Parathyroid adenoma (tissue), 2 donors: ENCODE data around the gene THSD4.

Source experiments
- H2AFZ ChIP-seq: fragments of 300-600 bp; sonication (generic); one replicate; pipeline ENCODE4 v1.7.0; 2017; ENCODE audit warnings: antibody characterized with exemption, mild to moderate bottlenecking
- H3K27ac ChIP-seq: fragments of 300-600 bp; sonication (generic); one replicate; pipeline ENCODE4 v1.7.0; 2017
- H3K27me3 ChIP-seq: fragments of 300-600 bp; sonication (generic); one replicate; pipeline ENCODE4 v1.7.0; 2017; ENCODE audit warnings: low read length; ENCODE audit not compliant: control insufficient read depth, insufficient read depth
- H3K36me3 ChIP-seq: fragments of 300-600 bp; sonication (generic); one replicate; pipeline ENCODE4 v1.7.0; 2017; ENCODE audit warnings: low read length; ENCODE audit not compliant: control insufficient read depth, insufficient read depth
- H3K4me1 ChIP-seq: fragments of 300-600 bp; sonication (generic); one replicate; pipeline ENCODE4 v1.7.0; 2017; ENCODE audit warnings: control low read depth
- H3K4me2 ChIP-seq: fragments of 300-600 bp; sonication (generic); one replicate; pipeline ENCODE4 v1.7.0; 2017; ENCODE audit warnings: low read length
- H3K4me3 ChIP-seq: fragments of 300-600 bp; sonication (generic); one replicate; pipeline ENCODE4 v1.7.0; 2017; ENCODE audit warnings: low read depth, low read length
- H3K79me2 ChIP-seq: fragments of 300-600 bp; sonication (generic); one replicate; pipeline ENCODE4 v1.7.0; 2017; ENCODE audit warnings: control low read depth
- H3K9ac ChIP-seq: fragments of 300-600 bp; sonication (generic); one replicate; pipeline ENCODE4 v1.7.0; 2017; ENCODE audit warnings: mild to moderate bottlenecking
- H3K9me3 ChIP-seq: fragments of 300-600 bp; sonication (generic); one replicate; pipeline ENCODE4 v1.7.0; 2017; ENCODE audit warnings: low read length; ENCODE audit not compliant: control insufficient read depth
- TF ChIP-seq, protein P1 (sequence below): fragments of 300-600 bp; sonication (generic); IDR thresholded peaks from one replicate; pipeline ENCODE4 v1.7.0; 2017; ENCODE audit warnings: antibody characterized with exemption, mild to moderate bottlenecking
- donor health status: primary hyperparathyroidism.

THSD4 gene

DNA sequence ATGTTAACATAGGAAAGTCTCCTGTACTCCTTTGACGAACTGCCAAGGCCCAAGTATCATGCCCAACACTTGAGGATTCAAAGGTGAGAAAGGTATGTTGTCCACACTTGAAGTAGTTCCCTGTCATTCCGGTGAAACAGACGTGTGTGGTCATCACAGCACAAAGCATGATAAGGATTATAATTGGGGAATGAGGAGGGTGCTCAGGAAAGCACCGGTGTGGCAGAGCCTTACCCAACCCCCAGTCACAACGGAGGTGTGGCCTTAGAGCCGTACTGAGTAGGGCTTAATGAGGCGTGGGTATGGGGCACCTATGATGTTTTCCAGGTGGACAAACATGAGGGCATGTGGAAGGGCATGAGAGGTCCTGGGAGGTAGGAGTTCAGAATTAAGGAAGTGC, 492.1 kb downstream of the THSD4 start:
- Histone ChIP-seq H3K9ac (no peak overlapping the region), H2AFZ (no peak overlapping the region), H3K4me1 (no peaks in the 10 kb centered on the region), H3K4me2 (no peak overlapping the region), H3K79me2 (no peaks in the 10 kb centered on the region), H3K27ac (no peak overlapping the region), H3K4me3 (no peak overlapping the region), H3K9me3 (no peaks in the 10 kb centered on the region), H3K27me3 (no peaks in the 10 kb centered on the region), H3K36me3 (peaks cover 2% of the 10 kb centered on the region)
- TF ChIP-seq, protein P1, sequence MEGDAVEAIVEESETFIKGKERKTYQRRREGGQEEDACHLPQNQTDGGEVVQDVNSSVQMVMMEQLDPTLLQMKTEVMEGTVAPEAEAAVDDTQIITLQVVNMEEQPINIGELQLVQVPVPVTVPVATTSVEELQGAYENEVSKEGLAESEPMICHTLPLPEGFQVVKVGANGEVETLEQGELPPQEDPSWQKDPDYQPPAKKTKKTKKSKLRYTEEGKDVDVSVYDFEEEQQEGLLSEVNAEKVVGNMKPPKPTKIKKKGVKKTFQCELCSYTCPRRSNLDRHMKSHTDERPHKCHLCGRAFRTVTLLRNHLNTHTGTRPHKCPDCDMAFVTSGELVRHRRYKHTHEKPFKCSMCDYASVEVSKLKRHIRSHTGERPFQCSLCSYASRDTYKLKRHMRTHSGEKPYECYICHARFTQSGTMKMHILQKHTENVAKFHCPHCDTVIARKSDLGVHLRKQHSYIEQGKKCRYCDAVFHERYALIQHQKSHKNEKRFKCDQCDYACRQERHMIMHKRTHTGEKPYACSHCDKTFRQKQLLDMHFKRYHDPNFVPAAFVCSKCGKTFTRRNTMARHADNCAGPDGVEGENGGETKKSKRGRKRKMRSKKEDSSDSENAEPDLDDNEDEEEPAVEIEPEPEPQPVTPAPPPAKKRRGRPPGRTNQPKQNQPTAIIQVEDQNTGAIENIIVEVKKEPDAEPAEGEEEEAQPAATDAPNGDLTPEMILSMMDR: no peak

GRCh38 chr15:71610728-71611552, 495.7 kb downstream of the THSD4 start:
- Histone ChIP-seq H3K4me2 (no peak overlapping the region), H3K36me3 (no peaks in the 10 kb centered on the region), H2AFZ (no peak overlapping the region), H3K4me1 (no peaks in the 10 kb centered on the region), H3K27me3 (no peaks in the 10 kb centered on the region), H3K27ac (no peak overlapping the region), H3K79me2 (no peaks in the 10 kb centered on the region), H3K9me3 (no peaks in the 10 kb centered on the region), H3K9ac (no peak overlapping the region), H3K4me3 (no peak overlapping the region)
- TF ChIP-seq, protein P1: no peak

- Histone ChIP-seq H3K36me3 (no peaks in the 10 kb centered on the region), H3K27ac (no peak overlapping the region), H3K9me3 (no peaks in the 10 kb centered on the region), H3K79me2 (no peaks in the 10 kb centered on the region), H3K4me1 (no peaks in the 10 kb centered on the region), H3K4me3 (no peak overlapping the region), H3K27me3 (no peaks in the 10 kb centered on the region), H2AFZ (no peak overlapping the region), H3K9ac (no peak overlapping the region), H3K4me2 (no peak overlapping the region)
- TF ChIP-seq, protein P1: no peak
Measured at GRCh38 chr15:71611553-71612396, 496.5 kb downstream of the THSD4 start.

GRCh38 chr15:71612397-71612722, 497.1 kb downstream of the THSD4 start:
- H3K36me3 ChIP-seq: no peaks in the 10 kb centered on the region
- no peak overlapping the region for H3K9ac ChIP-seq
- TF ChIP-seq, protein P1: no peak
- H3K79me2 ChIP-seq: no peaks in the 10 kb centered on the region
- no peaks in the 10 kb centered on the region for H3K27me3 ChIP-seq
- H3K4me2 ChIP-seq: no peak overlapping the region
- no peaks in the 10 kb centered on the region for H3K9me3 ChIP-seq
- no peak overlapping the region for H3K27ac ChIP-seq
- H2AFZ ChIP-seq: no peak overlapping the region
- H3K4me3 ChIP-seq: no peak overlapping the region
- no peaks in the 10 kb centered on the region for H3K4me1 ChIP-seq
